ENCODE results near the gene AGAP1.

DNA sequence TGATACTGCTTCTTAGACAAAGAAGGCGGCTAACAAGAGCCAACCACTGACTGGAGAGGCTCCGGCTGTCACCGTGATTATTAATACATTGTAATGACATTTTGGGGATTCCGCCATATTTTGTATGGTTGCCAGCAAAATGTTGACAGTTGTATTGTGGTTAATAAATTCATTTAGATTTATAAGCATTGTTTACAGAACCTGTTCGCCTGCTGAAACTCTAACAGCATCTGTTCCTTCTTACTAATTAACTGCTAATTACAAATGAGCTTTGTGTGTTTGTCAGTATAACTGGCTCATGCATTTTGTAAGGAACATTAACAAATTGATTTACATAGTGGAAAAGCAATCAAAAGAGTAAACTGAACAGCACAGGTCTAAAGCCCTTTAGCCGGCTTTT lies 342.0 kb downstream of the AGAP1 start:
- TF ChIP-seq, protein P1, sequence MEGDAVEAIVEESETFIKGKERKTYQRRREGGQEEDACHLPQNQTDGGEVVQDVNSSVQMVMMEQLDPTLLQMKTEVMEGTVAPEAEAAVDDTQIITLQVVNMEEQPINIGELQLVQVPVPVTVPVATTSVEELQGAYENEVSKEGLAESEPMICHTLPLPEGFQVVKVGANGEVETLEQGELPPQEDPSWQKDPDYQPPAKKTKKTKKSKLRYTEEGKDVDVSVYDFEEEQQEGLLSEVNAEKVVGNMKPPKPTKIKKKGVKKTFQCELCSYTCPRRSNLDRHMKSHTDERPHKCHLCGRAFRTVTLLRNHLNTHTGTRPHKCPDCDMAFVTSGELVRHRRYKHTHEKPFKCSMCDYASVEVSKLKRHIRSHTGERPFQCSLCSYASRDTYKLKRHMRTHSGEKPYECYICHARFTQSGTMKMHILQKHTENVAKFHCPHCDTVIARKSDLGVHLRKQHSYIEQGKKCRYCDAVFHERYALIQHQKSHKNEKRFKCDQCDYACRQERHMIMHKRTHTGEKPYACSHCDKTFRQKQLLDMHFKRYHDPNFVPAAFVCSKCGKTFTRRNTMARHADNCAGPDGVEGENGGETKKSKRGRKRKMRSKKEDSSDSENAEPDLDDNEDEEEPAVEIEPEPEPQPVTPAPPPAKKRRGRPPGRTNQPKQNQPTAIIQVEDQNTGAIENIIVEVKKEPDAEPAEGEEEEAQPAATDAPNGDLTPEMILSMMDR (conservative IDR thresholded peaks at IDR 0.05; ENCODE audit: low read length) = no peak
- no peak for TF ChIP-seq EZH2phosphoT487 (IDR thresholded peaks at IDR 0.05; ENCODE audit: borderline replicate concordance, low read depth, low read length)

All from OCI-LY7 (cell line).